Measurements from ENCODE around the gene HLF. TPM values are rescaled to one million over a fixed set of nuclear protein-coding genes. Genes with fewer than 3 reads are reported as not detected.

HLF gene
- total and polyA plus RNA-seq, 2 experiments from 2014 or later, result 0.28 TPM; not detected in 1

GRCh38 chr17:55319933-55320593 lies 55.3 kb downstream of the HLF start (continued):
- TF ChIP-seq REST (IDR thresholded peaks at IDR 0.05; ENCODE audit: unreplicated experiment), result no peak
- TF ChIP-seq ZNF114 (CRISPR knock-in tag; IDR thresholded peaks at IDR 0.05), result no peak
- TF ChIP-seq STAT1 (IDR thresholded peaks at IDR 0.05; ENCODE audit: unreplicated experiment), result no peak
- no peak for TF ChIP-seq CTCF (conservative IDR thresholded peaks at IDR 0.05; ENCODE audit: low read depth in 2 of 2)
- TF ChIP-seq ETS1 (IDR thresholded peaks at IDR 0.05), result no peak
- no peak for TF ChIP-seq ZNF331 (CRISPR knock-in tag; IDR thresholded peaks at IDR 0.05; ENCODE audit: low read depth)
- TF ChIP-seq EZH2 (IDR thresholded peaks at IDR 0.05; ENCODE audit: low read depth, unreplicated experiment), result no peak
- no peak for TF ChIP-seq EZH2phosphoT487 (IDR thresholded peaks at IDR 0.05; ENCODE audit: unreplicated experiment)
- TF ChIP-seq POLR2AphosphoS5 (IDR thresholded peaks at IDR 0.05; ENCODE audit: low read depth), result no peak
- no peak for TF ChIP-seq CREB1 (CRISPR knock-in tag; IDR thresholded peaks at IDR 0.05; ENCODE audit: low read depth)
- no peak for TF ChIP-seq NANOG (IDR thresholded peaks at IDR 0.05; ENCODE audit: borderline replicate concordance)

Measured in GM23338 (cell line).